SK-MEL-5 (cell line): ENCODE measurements around the gene WEE1. TPM values are rescaled to one million over a fixed set of nuclear protein-coding genes. Genes with fewer than 3 reads are reported as not detected.
A peak's percentile ranks its signal among the peaks of the same experiment; 100 is the strongest.
"Not testable (repeated sequence)": the region's sequence is repeated elsewhere in the genome, so short reads cannot be mapped to it uniquely, and the experiment has no call there.

Experiments
- DNase-seq: peaks from one replicate; pipeline ENCODE4 v3.0.0-alpha.2; 2016; ENCODE audit warnings: low read depth, low spot score
- in situ Hi-C: cut with HindIII; loops from 2 replicates; pipeline ENCODE4 v1.10.0; 2016; ENCODE audit warnings: low sequenced_read_pairs, high pct_unique_total_duplicates, low pct_unique_long_range_greater_than_20kb
- total RNA-seq: library from RNA; depleted of rRNA; stranded (reverse); fragments of >200 nt; shearing (Covaris generic); gene quantifications from 2 replicates; pipeline ENCODE4 v1.2.3, GENCODE V29; 2014

The WEE1 gene
- total RNA-seq, 1 experiment from 2014 or later, result 30.1 TPM

GRCh38 chr11:9609841-9610240, 36.4 kb downstream of the WEE1 start:
- in situ Hi-C loops, result no loop called here
- DNase-seq, result no peak

GRCh38 chr11:9613118-9613829, 39.8 kb downstream of the WEE1 start:
- in situ Hi-C loops, result no loop called here
- DNase-seq, result peak; percentile 92

- DNase-seq, result peak; percentile 74
- in situ Hi-C loops, result no loop called here
Measured at GRCh38 chr11:9613830-9614762, 40.6 kb downstream of the WEE1 start.

GRCh38 chr11:9615031-9615451, 41.6 kb downstream of the WEE1 start:
- DNase-seq, result no peak
- in situ Hi-C loops, result no loop called here

GRCh38 chr11:9616042-9616675, 42.7 kb downstream of the WEE1 start:
- DNase-seq, result no peak
- in situ Hi-C loops, result no loop called here

- in situ Hi-C loops, result no loop called here
- DNase-seq, result no peak
Measured at GRCh38 chr11:9616858-9617257, 43.4 kb downstream of the WEE1 start.

GRCh38 chr11:9617940-9618339, 44.5 kb downstream of the WEE1 start:
- DNase-seq, result no peak
- in situ Hi-C loops, result no loop called here

GRCh38 chr11:9619004-9619403, 45.5 kb downstream of the WEE1 start:
- DNase-seq, result no peak
- in situ Hi-C loops, result no loop called here

- DNase-seq, result no peak
- in situ Hi-C loops, result no loop called here
Measured at GRCh38 chr11:9619971-9620370, 46.5 kb downstream of the WEE1 start.

GRCh38 chr11:9622353-9622752, 48.9 kb downstream of the WEE1 start:
- in situ Hi-C loops, DNase-seq: not testable (repeated sequence)

GRCh38 chr11:9623053-9623452, 49.6 kb downstream of the WEE1 start:
- DNase-seq, in situ Hi-C loops: not testable (repeated sequence)

GRCh38 chr11:9624448-9624847, 51.0 kb downstream of the WEE1 start:
- in situ Hi-C loops, result no loop called here
- DNase-seq, result no peak

GRCh38 chr11:9625162-9625561, 51.7 kb downstream of the WEE1 start:
- in situ Hi-C loops, result no loop called here
- no peak for DNase-seq

GRCh38 chr11:9625728-9626127, 52.3 kb downstream of the WEE1 start:
- in situ Hi-C loops, result no loop called here

GRCh38 chr11:9626496-9627394, 53.3 kb downstream of the WEE1 start:
- no peak for DNase-seq

More at GRCh38 chr11:9625728-9626127, 52.3 kb downstream of the WEE1 start:
- no peak for DNase-seq

GRCh38 chr11:9629064-9629463, 55.6 kb downstream of the WEE1 start:
- no peak for DNase-seq
- in situ Hi-C loops, result no loop called here

More at GRCh38 chr11:9626496-9627394, 53.3 kb downstream of the WEE1 start:
- in situ Hi-C loops, result no loop called here

GRCh38 chr11:9633679-9634078, 60.2 kb downstream of the WEE1 start:
- DNase-seq, result no peak
- in situ Hi-C loops, result no loop called here
